Activated naive CD8-positive, alpha-beta T cell treated with anti-CD3 and anti-CD28 coated beads for 36 hours (primary cell): ENCODE measurements around the gene LDHA. TPM values are rescaled to one million over a fixed set of nuclear protein-coding genes. Genes with fewer than 3 reads are reported as not detected.

ENCODE experiments used
- DNase-seq: peaks from one replicate; pipeline ENCODE4 v3.0.0; 2021
- H3K27ac Mint-ChIP-seq: one replicate; pipeline ENCODE4 v1.8.0; 2022; ENCODE audit warnings: mild to moderate bottlenecking, moderate library complexity, mixed read lengths
- H3K27me3 Mint-ChIP-seq: one replicate; pipeline ENCODE4 v1.8.0; 2022; ENCODE audit warnings: mild to moderate bottlenecking, mixed read lengths
- H3K36me3 Mint-ChIP-seq: one replicate; pipeline ENCODE4 v1.8.0; 2021; ENCODE audit warnings: mild to moderate bottlenecking, mixed read lengths
- H3K4me1 Mint-ChIP-seq: one replicate; pipeline ENCODE4 v1.8.0; 2021; ENCODE audit warnings: mixed read lengths
- H3K4me3 Mint-ChIP-seq: one replicate; pipeline ENCODE4 v1.8.0; 2022; ENCODE audit warnings: mild to moderate bottlenecking, moderate library complexity, mixed read lengths
- H3K9me3 Mint-ChIP-seq: one replicate; pipeline ENCODE4 v1.8.0; 2022; ENCODE audit warnings: mixed read lengths
- total RNA-seq, 2 experiments: library from RNA; stranded (reverse); gene quantifications; one replicate each; pipeline ENCODE4 v1.2.3, GENCODE V29; 2021

The LDHA gene
- total RNA-seq, 2 experiments from 2014 or later: 2,369 to 2,412 TPM

DNA sequence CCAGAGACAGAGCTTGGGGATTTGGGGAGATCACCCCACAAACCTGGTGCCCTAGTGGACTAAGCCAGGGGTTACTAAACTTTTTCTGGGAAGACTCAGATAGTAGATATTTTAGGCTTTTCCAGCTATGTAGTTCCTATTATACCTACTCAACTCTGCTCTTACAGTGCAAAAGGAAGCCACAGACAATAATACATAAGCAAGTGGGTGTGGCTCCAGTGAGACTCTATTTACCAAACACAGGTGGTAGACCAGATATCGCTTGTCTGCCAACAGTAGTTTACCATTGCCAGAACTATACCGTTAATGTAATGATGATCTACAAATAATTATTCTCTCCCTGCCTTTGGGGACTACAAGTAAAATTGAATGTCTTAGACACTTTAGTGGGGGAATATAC lies 24.7 kb downstream of the LDHA start:
- no peak overlapping the region for H3K4me3 Mint-ChIP-seq
- no peak for DNase-seq
- no peak overlapping the region for H3K27ac Mint-ChIP-seq
- H3K27me3 Mint-ChIP-seq: no peaks in the 10 kb centered on the region
- no peaks in the 10 kb centered on the region for H3K9me3 Mint-ChIP-seq
- no peaks in the 10 kb centered on the region for H3K36me3 Mint-ChIP-seq
- peaks cover 4% of the 10 kb centered on the region for H3K4me1 Mint-ChIP-seq

- Mint-ChIP-seq H3K27me3 (no peaks in the 10 kb centered on the region), H3K36me3 (no peaks in the 10 kb centered on the region), H3K4me3 (no peak overlapping the region), H3K4me1 (peaks cover 4% of the 10 kb centered on the region), H3K9me3 (no peaks in the 10 kb centered on the region), H3K27ac (no peak overlapping the region)
- DNase-seq: no peak
Observed at GRCh38 chr11:18420067-18420466, 25.7 kb downstream of the LDHA start.

DNA sequence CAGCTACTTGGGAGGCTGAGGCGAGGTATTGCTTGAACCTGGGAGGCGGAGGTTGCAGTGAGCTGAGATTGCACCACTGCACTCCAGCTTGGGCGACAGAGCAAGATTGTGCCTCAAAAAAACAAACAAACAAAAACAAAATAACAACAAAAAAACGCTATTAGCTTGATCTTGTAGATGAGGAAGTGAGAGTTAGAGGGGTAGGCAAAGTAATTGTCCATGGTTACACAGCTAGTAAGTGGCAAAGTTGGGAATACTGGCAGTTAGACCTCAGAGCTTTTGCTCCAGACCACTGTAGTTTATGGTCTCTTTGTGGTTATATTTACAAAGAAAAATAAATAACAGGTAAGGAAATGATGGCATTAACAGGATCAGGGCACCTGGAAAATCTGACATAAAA lies 32.9 kb downstream of the LDHA start:
- Mint-ChIP-seq H3K27me3 (no peaks in the 10 kb centered on the region), H3K9me3 (peaks cover 4% of the 10 kb centered on the region), H3K36me3 (peaks cover 2% of the 10 kb centered on the region), H3K4me3 (no peak overlapping the region), H3K4me1 (peaks cover 3% of the 10 kb centered on the region), H3K27ac (no peak overlapping the region)
- no peak for DNase-seq

GRCh38 chr11:18429332-18429731 lies 35.0 kb downstream of the LDHA start:
- peaks cover 10% of the 10 kb centered on the region for H3K9me3 Mint-ChIP-seq
- no peak overlapping the region for H3K4me3 Mint-ChIP-seq
- H3K27me3 Mint-ChIP-seq: no peaks in the 10 kb centered on the region
- H3K36me3 Mint-ChIP-seq: peaks cover 3% of the 10 kb centered on the region
- no peak for DNase-seq
- peaks cover 5% of the 10 kb centered on the region for H3K4me1 Mint-ChIP-seq
- no peak overlapping the region for H3K27ac Mint-ChIP-seq

DNA sequence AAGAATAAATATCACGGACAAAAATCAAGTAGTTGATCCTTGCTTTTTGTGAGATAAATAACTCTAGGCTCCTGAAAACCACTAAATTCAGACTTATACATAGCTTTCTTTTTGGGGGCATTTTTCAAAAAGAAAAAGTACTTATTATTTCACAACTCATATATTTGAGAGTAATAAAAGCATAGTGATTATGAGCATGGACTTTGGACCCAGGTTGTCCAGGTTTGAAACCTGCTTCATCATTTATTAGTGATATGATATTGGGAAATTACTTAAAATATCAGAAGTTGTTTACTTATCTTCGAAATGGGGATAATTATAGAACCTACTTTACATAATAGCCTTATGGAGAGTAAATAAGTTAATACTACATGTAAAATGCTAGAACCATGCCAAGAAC lies 44.3 kb downstream of the LDHA start:
- Mint-ChIP-seq H3K27me3 (no peaks in the 10 kb centered on the region), H3K36me3 (peaks cover 3% of the 10 kb centered on the region), H3K4me3 (no peak overlapping the region), H3K9me3 (peaks cover 9% of the 10 kb centered on the region), H3K4me1 (no peaks in the 10 kb centered on the region), H3K27ac (no peak overlapping the region)
- no peak for DNase-seq

DNA sequence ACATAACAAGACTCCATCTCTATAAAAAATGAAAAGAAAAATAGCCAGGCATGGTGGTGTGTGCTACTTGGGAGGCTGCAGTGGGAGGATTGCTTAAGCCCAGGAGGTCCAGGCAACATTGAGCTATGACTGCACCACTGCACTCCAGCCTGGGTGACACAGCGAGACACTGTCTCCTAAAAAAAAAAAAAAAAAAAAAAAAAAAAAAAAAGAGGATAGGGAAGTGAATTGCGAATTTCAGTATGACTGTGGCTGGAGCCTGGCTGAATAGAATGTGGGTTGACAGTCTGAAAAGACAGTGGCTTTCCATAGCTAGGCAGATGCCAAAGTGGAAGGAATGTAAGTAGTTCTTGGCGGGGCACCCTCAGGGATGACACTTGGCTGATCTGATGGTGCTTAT lies 54.9 kb downstream of the LDHA start:
- Mint-ChIP-seq H3K27me3 (no peaks in the 10 kb centered on the region), H3K36me3 (no peaks in the 10 kb centered on the region), H3K4me1 (no peaks in the 10 kb centered on the region), H3K9me3 (no peaks in the 10 kb centered on the region), H3K27ac (no peak overlapping the region), H3K4me3 (no peak overlapping the region)
- no peak for DNase-seq

- DNase-seq: no peak
- peaks cover 4% of the 10 kb centered on the region for H3K27me3 Mint-ChIP-seq
- no peak overlapping the region for H3K4me3 Mint-ChIP-seq
- no peaks in the 10 kb centered on the region for H3K9me3 Mint-ChIP-seq
- no peaks in the 10 kb centered on the region for H3K36me3 Mint-ChIP-seq
- peaks cover 5% of the 10 kb centered on the region for H3K4me1 Mint-ChIP-seq
- H3K27ac Mint-ChIP-seq: no peak overlapping the region
Observed at GRCh38 chr11:18452927-18453326, 58.6 kb downstream of the LDHA start.

GRCh38 chr11:18455686-18456372 lies 61.5 kb downstream of the LDHA start, which contains the start of gene LDHAL6A:
LDHAL6A (plus strand) TSS chr11:18455856; CDS start chr11:18456681, 825 bp downstream.
- H3K4me1 Mint-ChIP-seq: peaks cover 5% of the 10 kb centered on the region
- H3K27me3 Mint-ChIP-seq: peaks cover 4% of the 10 kb centered on the region
- no peak within 1 kb of the TSS for H3K4me3 Mint-ChIP-seq
- peak; percentile 8 for DNase-seq
- no peak within 1 kb of the TSS for H3K27ac Mint-ChIP-seq
- H3K9me3 Mint-ChIP-seq: no peaks in the 10 kb centered on the region
- H3K36me3 Mint-ChIP-seq: no peaks in the 10 kb centered on the region

DNA sequence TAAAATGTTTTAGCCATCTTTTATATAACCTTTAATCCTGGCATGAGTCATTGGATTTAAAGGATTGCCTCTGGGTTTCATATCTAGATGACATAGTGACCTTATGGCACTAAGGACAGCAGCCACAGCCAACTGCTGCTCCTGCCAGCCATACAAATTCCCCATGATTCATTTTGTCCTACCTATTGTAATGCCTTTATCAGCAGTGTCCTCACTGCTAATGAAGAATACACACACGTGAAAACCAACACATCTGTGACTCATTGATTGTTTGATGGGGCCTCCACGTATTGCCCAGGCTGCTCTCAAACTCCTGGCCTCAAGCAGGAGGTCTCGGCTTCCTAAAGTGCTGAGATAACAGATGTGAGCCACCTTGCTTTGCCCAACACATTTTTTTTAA lies 63.1 kb downstream of the LDHA start:
- Mint-ChIP-seq H3K27me3 (peaks cover 4% of the 10 kb centered on the region), H3K4me3 (no peak overlapping the region), H3K27ac (no peak overlapping the region), H3K4me1 (peaks cover 5% of the 10 kb centered on the region), H3K9me3 (no peaks in the 10 kb centered on the region), H3K36me3 (no peaks in the 10 kb centered on the region)
- DNase-seq: no peak

Other genes with a start within 250 kb of the LDHA start
- not detected for gene MRGPRX4, start 221.7 kb upstream of the LDHA start, total RNA-seq
- not detected for gene SAA4, start 157.8 kb upstream of the LDHA start, total RNA-seq
- not detected for gene SAA2, start 145.9 kb upstream of the LDHA start, total RNA-seq
- gene SAA1, start 128.3 kb upstream of the LDHA start, total RNA-seq: not detected
- 10 to 100 TPM; 14.1 to 15.9 TPM for gene HPS5, start 72.4 kb upstream of the LDHA start, total RNA-seq
- gene GTF2H1, start 72.0 kb upstream of the LDHA start, total RNA-seq: 10 to 100 TPM; 61.1 to 63.2 TPM
- not detected for gene LDHC, start 17.8 kb downstream of the LDHA start, total RNA-seq
- not detected for gene LDHAL6A, start 61.3 kb downstream of the LDHA start, total RNA-seq
- gene TSG101, start 132.4 kb downstream of the LDHA start, total RNA-seq: 10 to 100 TPM; 38.5 to 46.4 TPM
- gene UEVLD, start 194.2 kb downstream of the LDHA start, total RNA-seq: 10 to 100 TPM; 15.4 to 15.7 TPM
- 1 to 10 TPM in 1 of 2 experiments, under 1 TPM in 1; 0.54 to 1.4 TPM for gene MISFA, start 205.2 kb downstream of the LDHA start, total RNA-seq
- gene SPTY2D1, start 239.8 kb downstream of the LDHA start, total RNA-seq: 10 to 100 TPM; 23.3 to 23.4 TPM